K562 (cell line): ENCODE measurements around the gene SLC12A4. TPM values are rescaled to one million over a fixed set of nuclear protein-coding genes. Genes with fewer than 3 reads are reported as not detected.

Source experiments
- CBX1 ChIP-seq: sonication (generic); IDR thresholded peaks from 2 replicates; pipeline ENCODE4 v1.6.1; 2016; ENCODE audit warnings: antibody characterized with exemption, low read depth, mild to moderate bottlenecking
- CC2D1A ChIP-seq: fragments of 450-650 bp; IDR thresholded peaks from 2 replicates; pipeline ENCODE4 v1.6.1; 2017; ENCODE audit warnings: mild to moderate bottlenecking
- ETV1 ChIP-seq: fragments of 450-650 bp; conservative IDR thresholded peaks from 2 replicates; pipeline ENCODE4 v1.6.1; 2016; ENCODE audit warnings: missing genetic modification characterization, control low read depth, low read depth, missing compliant biosample characterization
- MLLT1 ChIP-seq, 2 experiments: fragments of 450-650 bp; IDR thresholded peaks; 2 replicates each; pipeline ENCODE4 v1.6.1; 2016
- NONO ChIP-seq, 2 experiments: fragments of 200-400 bp in 1 of 2; fragments of 450-650 bp in 1 of 2; formaldehyde crosslinking in 1 of 2; IDR thresholded peaks; 2 replicates each; pipeline ENCODE4 v1.6.1; 2017; ENCODE audit warnings: low read depth in 2 of 2, mild to moderate bottlenecking in 2 of 2, moderate library complexity in 2 of 2, low read length in 1 of 2
- POU5F1 ChIP-seq: fragments of 150-350 bp; IDR thresholded peaks from 2 replicates; pipeline ENCODE4 v1.6.1; 2014; ENCODE audit warnings: borderline replicate concordance, low read length, low read depth, mild to moderate bottlenecking; ENCODE audit not compliant: partially characterized antibody
- SAFB2 ChIP-seq: fragments of 200-400 bp; formaldehyde crosslinking; IDR thresholded peaks from 2 replicates; pipeline ENCODE4 v1.6.1; 2018; ENCODE audit warnings: borderline replicate concordance, low read length, low read depth, moderate library complexity; ENCODE audit not compliant: severe bottlenecking
- SP1 ChIP-seq: sonication (generic); formaldehyde crosslinking; IDR thresholded peaks from 2 replicates; pipeline ENCODE4 v1.8.1; 2022; ENCODE audit warnings: mild to moderate bottlenecking, missing genetic modification reagents
- SP2 ChIP-seq: IDR thresholded peaks from 2 replicates; pipeline ENCODE4 v1.6.1; 2011; ENCODE audit warnings: mild to moderate bottlenecking, low read depth, low read length, moderate library complexity; ENCODE audit not compliant: poor library complexity, severe bottlenecking; ENCODE audit errors: extremely low read depth
- STAT5A ChIP-seq: IDR thresholded peaks from 2 replicates; pipeline ENCODE4 v1.6.1; 2012; ENCODE audit warnings: low read length, inconsistent platforms, borderline replicate concordance
- TAF9B ChIP-seq: fragments of 450-650 bp; IDR thresholded peaks from 2 replicates; pipeline ENCODE4 v1.6.1; 2018; ENCODE audit warnings: mild to moderate bottlenecking; ENCODE audit not compliant: partially characterized antibody
- TCF7L2 ChIP-seq: fragments of 150-350 bp; IDR thresholded peaks from 2 replicates; pipeline ENCODE4 v1.6.1; 2016; ENCODE audit warnings: low read depth, mild to moderate bottlenecking, low read length, moderate library complexity
- XRCC4 ChIP-seq: IDR thresholded peaks from one replicate; pipeline ENCODE4 v1.6.1; 2011; ENCODE audit not compliant: insufficient read depth, insufficient read length; ENCODE audit errors: extremely low read depth
- ZFP36 ChIP-seq: fragments of 150-350 bp; IDR thresholded peaks from 2 replicates; pipeline ENCODE4 v1.6.1; 2018; ENCODE audit warnings: low read length, low read depth; ENCODE audit not compliant: partially characterized antibody
- ZNF24 ChIP-seq: fragments of 450-650 bp; IDR thresholded peaks from 2 replicates; pipeline ENCODE4 v1.6.1; 2016
- ZNF408 ChIP-seq: fragments of 250-450 bp; sonication (Bioruptor Pico); IDR thresholded peaks from 2 replicates; pipeline ENCODE4 v1.4.0; 2020; ENCODE audit warnings: low read depth, mild to moderate bottlenecking, moderate library complexity
- polyA plus RNA-seq, 8 experiments: library from polyadenylated mRNA; depleted of rRNA in 4 of 8; stranded (reverse) in 5 of 8; unstranded in 3 of 8; fragments of >200 nt; fragmentation: Nextera tagmentation in 2 of 8; fragmentation: Illumina TruSeq in 1 of 8; extraction: Ambion mirVana in 2 of 8; extraction: Trizol in 1 of 8; gene quantifications; 2 replicates each; pipeline versions ENCODE4 v1.2.1 to v1.2.3, GENCODE V29; 2011 to 2014; ENCODE audit warnings: inconsistent platforms in 1 of 8, missing spikeins in 1 of 8
- total RNA-seq, 7 experiments: library from RNA; depleted of rRNA in 6 of 7; stranded (reverse); fragments of >200 nt in 6 of 7; fragmentation: Illumina TruSeq in 2 of 7; extraction: Trizol in 2 of 7; gene quantifications; 2 replicates each; pipeline versions ENCODE4 v1.2.1 to v1.2.3, GENCODE V29; 2011 to 2021; ENCODE audit warnings: low replicate concordance in 1 of 7
- TF ChIP-seq, protein P1 (sequence below), 2 experiments: fragments of 450-650 bp; formaldehyde crosslinking in 1 of 2; IDR thresholded peaks; 2 replicates each; pipeline versions ENCODE4 v1.4.0 to v1.6.1; 2014 to 2020; ENCODE audit warnings: mild to moderate bottlenecking in 2 of 2, borderline replicate concordance in 1 of 2, low read depth in 1 of 2

The SLC12A4 gene
- total and polyA plus RNA-seq, 9 of the 15 experiments (the other 6 are each of a cell fraction or from before 2014, with no cell fraction given): 0.75 to 43.5 (median 15.0) TPM

DNA sequence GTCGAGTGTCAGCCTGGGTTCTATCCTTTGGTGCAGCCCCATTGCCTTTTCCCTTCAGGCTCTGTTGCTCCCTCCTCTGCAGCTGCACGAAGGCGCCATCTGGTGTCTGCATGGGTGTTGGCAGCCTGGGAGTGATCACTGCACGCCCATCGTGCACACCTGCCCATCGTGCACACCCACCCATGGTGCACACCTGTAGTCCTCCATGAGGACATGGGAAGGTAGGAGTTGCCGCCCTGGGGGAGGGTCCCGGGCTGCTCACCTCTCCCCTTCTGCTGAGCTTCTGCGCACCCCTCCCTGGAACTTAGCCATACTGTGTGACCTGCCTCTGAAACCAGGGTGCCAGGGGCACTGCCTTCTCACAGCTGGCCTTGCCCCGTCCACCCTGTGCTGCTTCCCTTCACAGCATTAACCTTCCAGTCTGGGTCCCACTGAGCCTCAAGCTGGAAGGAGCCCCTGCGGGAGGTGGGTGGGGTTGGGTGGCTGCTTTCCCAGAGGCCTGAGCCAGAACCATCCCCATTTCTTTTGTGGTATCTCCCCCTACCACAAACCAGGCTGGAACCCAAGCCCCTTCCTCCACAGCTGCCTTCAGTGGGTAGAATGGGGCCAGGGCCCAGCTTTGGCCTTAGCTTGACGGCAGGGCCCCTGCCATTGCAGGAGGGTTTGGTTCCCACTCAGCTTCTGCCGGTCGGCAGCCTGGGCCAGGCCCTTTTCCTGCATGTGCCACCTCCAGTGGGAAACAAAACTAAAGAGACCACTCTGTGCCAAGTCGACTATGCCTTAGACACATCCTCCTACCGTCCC lies 39.7 kb downstream of the SLC12A4 start (continued):
- TF ChIP-seq, protein P1, sequence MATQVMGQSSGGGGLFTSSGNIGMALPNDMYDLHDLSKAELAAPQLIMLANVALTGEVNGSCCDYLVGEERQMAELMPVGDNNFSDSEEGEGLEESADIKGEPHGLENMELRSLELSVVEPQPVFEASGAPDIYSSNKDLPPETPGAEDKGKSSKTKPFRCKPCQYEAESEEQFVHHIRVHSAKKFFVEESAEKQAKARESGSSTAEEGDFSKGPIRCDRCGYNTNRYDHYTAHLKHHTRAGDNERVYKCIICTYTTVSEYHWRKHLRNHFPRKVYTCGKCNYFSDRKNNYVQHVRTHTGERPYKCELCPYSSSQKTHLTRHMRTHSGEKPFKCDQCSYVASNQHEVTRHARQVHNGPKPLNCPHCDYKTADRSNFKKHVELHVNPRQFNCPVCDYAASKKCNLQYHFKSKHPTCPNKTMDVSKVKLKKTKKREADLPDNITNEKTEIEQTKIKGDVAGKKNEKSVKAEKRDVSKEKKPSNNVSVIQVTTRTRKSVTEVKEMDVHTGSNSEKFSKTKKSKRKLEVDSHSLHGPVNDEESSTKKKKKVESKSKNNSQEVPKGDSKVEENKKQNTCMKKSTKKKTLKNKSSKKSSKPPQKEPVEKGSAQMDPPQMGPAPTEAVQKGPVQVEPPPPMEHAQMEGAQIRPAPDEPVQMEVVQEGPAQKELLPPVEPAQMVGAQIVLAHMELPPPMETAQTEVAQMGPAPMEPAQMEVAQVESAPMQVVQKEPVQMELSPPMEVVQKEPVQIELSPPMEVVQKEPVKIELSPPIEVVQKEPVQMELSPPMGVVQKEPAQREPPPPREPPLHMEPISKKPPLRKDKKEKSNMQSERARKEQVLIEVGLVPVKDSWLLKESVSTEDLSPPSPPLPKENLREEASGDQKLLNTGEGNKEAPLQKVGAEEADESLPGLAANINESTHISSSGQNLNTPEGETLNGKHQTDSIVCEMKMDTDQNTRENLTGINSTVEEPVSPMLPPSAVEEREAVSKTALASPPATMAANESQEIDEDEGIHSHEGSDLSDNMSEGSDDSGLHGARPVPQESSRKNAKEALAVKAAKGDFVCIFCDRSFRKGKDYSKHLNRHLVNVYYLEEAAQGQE (IDR thresholded peaks at IDR 0.05; ENCODE audit: borderline replicate concordance): peak; percentile 89
- TF ChIP-seq, protein P1 (CRISPR knock-in tag; IDR thresholded peaks at IDR 0.05; ENCODE audit: low read depth): no peak
- no peak for TF ChIP-seq SAFB2
- peak; percentile 78 for TF ChIP-seq CC2D1A
- TF ChIP-seq STAT5A: no peak
- TF ChIP-seq ZNF24: no peak
- no peak for TF ChIP-seq XRCC4
- no peak for TF ChIP-seq ETV1 (tag)
- no peak for TF ChIP-seq SP1 (CRISPR knock-in tag)
- no peak for TF ChIP-seq CBX1
- no peak for TF ChIP-seq ZNF408 (CRISPR knock-in tag)
- no peak for TF ChIP-seq TAF9B
- TF ChIP-seq NONO (IDR thresholded peaks at IDR 0.05; ENCODE audit: low read depth in 2 of 2, low read length in 1 of 2): no peak
- peak; percentile 5 for TF ChIP-seq ZFP36
- TF ChIP-seq POU5F1: peak; percentile 22
- no peak for TF ChIP-seq SP2
- TF ChIP-seq TCF7L2: no peak
- no peak for TF ChIP-seq MLLT1 (IDR thresholded peaks at IDR 0.05)
